HepG2 (cell line): ENCODE results near the gene TTLL4. TPM values are rescaled to one million over a fixed set of nuclear protein-coding genes. Genes with fewer than 3 reads are reported as not detected.
A peak's percentile ranks its signal among the peaks of the same experiment; 100 is the strongest.

Experiments
- NBN ChIP-seq: fragments of 450-650 bp; conservative IDR thresholded peaks from 2 replicates; pipeline ENCODE4 v1.6.1; 2017
- SP1 ChIP-seq, 2 experiments: fragments of 450-650 bp in 1 of 2; sonication (generic) in 1 of 2; formaldehyde crosslinking in 1 of 2; IDR thresholded peaks; 2 replicates each; pipeline versions ENCODE4 v1.4.0 to v1.6.1; 2016 to 2020; ENCODE audit warnings: missing genetic modification reagents in 1 of 2
- ZNF75D ChIP-seq: sonication (generic); formaldehyde crosslinking; IDR thresholded peaks from 2 replicates; pipeline ENCODE4 v1.8.1; 2023; ENCODE audit warnings: missing genetic modification reagents, mild to moderate bottlenecking, borderline replicate concordance
- ZNF772 ChIP-seq: sonication (generic); formaldehyde crosslinking; IDR thresholded peaks from 2 replicates; pipeline ENCODE4 v1.5.0; 2020; ENCODE audit warnings: mild to moderate bottlenecking, missing genetic modification reagents
- polyA plus RNA-seq, 8 experiments: library from polyadenylated mRNA; depleted of rRNA in 3 of 8; stranded (reverse) in 7 of 8; unstranded in 1 of 8; fragments of >200 nt; fragmentation: Illumina TruSeq in 4 of 8; extraction: Trizol in 4 of 8; gene quantifications; 2 replicates each; pipeline versions ENCODE4 v1.2.1 to v1.2.3, GENCODE V29; 2011 to 2016; ENCODE audit warnings: low read depth in 4 of 8, missing spikeins in 1 of 8, mixed read lengths in 1 of 8; ENCODE audit not compliant: insufficient read depth in 1 of 8
- total RNA-seq, 5 experiments: library from RNA; depleted of rRNA; stranded (reverse); fragments of >200 nt; fragmentation: Illumina TruSeq; extraction: Trizol; gene quantifications; 2 replicates each; pipeline ENCODE4 v1.2.3, GENCODE V29; 2016; ENCODE audit warnings: low read depth in 1 of 5
- TF ChIP-seq, protein P1 (sequence below): sonication (generic); formaldehyde crosslinking; IDR thresholded peaks from 2 replicates; pipeline ENCODE4; 2020; ENCODE audit warnings: missing genetic modification reagents, mild to moderate bottlenecking, borderline replicate concordance
- TF ChIP-seq, protein P2 (sequence below): sonication (generic); formaldehyde crosslinking; IDR thresholded peaks from 2 replicates; pipeline ENCODE4 v1.5.0; 2020; ENCODE audit warnings: missing genetic modification reagents
- TF ChIP-seq, protein P3 (sequence below): sonication (generic); formaldehyde crosslinking; IDR thresholded peaks from 2 replicates; pipeline ENCODE4 v1.5.1; 2020; ENCODE audit warnings: missing genetic modification reagents, mild to moderate bottlenecking, borderline replicate concordance
- TF ChIP-seq, protein P4 (sequence below): sonication (generic); formaldehyde crosslinking; IDR thresholded peaks from 2 replicates; pipeline ENCODE4 v1.8.1; 2023; ENCODE audit warnings: mild to moderate bottlenecking, missing genetic modification reagents, borderline replicate concordance
- TF ChIP-seq, protein P5 (sequence below): sonication (generic); formaldehyde crosslinking; IDR thresholded peaks from 2 replicates; pipeline ENCODE4 v1.4.0; 2020; ENCODE audit warnings: missing genetic modification reagents
- TF ChIP-seq, protein P6 (sequence below): conservative IDR thresholded peaks from 2 replicates; pipeline ENCODE4 v1.6.1; 2018; ENCODE audit warnings: missing genetic modification reagents
- TF ChIP-seq, protein P7 (sequence below), 2 experiments: IDR thresholded peaks; 2 replicates each; pipeline ENCODE4 v1.6.1; 2011 to 2012; ENCODE audit warnings: low read length in 2 of 2, borderline replicate concordance in 1 of 2, low read depth in 1 of 2, mild to moderate bottlenecking in 1 of 2, moderate library complexity in 1 of 2

TTLL4 gene
- total and polyA plus RNA-seq, 2 of the 13 experiments (the other 11 are each of a cell fraction or from before 2014, with no cell fraction given): 77.5 to 84.6 TPM

DNA sequence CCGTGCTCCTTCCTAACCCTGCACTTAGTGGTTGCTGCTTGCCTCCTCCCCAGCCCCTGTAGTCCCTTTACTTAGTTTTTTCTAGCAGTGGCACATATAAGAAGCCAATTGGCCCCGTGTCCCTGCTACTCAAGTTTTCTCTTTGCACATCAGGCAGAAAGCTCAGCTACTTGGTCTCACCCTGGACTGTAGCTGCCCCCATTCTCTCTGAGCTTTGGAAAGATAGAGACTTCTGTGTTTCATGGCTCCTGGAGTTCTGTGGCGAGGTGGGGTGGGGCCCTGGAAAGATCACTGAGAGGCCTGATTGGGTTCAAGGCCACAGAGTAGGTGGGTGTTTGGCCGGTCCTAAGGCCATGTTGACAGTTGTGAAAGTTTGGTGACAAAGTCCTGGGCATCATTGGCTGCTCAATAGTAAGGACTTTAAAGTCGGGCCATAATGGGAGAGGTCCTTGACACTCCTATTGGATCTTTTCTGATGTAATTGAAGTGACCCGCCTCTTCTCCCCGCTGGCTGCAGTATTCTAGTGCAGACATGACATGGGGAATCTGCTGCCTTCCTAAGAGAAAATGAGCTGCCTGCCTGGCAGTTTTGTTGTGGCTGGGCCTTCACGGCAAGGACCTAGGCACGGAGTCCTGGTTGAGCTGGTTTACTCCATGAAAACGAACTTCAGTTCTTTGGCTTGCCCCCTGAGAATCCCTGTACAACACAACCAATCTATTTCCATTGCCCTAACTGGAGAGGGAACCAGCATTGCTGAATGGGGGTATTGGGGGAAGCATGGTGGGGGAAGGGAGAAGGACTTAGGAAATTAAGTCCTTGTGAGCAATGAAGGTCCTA lies 45.2 kb downstream of the TTLL4 start (continued):
- TF ChIP-seq, protein P1, sequence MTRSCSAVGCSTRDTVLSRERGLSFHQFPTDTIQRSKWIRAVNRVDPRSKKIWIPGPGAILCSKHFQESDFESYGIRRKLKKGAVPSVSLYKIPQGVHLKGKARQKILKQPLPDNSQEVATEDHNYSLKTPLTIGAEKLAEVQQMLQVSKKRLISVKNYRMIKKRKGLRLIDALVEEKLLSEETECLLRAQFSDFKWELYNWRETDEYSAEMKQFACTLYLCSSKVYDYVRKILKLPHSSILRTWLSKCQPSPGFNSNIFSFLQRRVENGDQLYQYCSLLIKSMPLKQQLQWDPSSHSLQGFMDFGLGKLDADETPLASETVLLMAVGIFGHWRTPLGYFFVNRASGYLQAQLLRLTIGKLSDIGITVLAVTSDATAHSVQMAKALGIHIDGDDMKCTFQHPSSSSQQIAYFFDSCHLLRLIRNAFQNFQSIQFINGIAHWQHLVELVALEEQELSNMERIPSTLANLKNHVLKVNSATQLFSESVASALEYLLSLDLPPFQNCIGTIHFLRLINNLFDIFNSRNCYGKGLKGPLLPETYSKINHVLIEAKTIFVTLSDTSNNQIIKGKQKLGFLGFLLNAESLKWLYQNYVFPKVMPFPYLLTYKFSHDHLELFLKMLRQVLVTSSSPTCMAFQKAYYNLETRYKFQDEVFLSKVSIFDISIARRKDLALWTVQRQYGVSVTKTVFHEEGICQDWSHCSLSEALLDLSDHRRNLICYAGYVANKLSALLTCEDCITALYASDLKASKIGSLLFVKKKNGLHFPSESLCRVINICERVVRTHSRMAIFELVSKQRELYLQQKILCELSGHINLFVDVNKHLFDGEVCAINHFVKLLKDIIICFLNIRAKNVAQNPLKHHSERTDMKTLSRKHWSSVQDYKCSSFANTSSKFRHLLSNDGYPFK (CRISPR knock-in tag): peak; percentile 62; the same call in 1 of the 2 replicates
- TF ChIP-seq, protein P2, sequence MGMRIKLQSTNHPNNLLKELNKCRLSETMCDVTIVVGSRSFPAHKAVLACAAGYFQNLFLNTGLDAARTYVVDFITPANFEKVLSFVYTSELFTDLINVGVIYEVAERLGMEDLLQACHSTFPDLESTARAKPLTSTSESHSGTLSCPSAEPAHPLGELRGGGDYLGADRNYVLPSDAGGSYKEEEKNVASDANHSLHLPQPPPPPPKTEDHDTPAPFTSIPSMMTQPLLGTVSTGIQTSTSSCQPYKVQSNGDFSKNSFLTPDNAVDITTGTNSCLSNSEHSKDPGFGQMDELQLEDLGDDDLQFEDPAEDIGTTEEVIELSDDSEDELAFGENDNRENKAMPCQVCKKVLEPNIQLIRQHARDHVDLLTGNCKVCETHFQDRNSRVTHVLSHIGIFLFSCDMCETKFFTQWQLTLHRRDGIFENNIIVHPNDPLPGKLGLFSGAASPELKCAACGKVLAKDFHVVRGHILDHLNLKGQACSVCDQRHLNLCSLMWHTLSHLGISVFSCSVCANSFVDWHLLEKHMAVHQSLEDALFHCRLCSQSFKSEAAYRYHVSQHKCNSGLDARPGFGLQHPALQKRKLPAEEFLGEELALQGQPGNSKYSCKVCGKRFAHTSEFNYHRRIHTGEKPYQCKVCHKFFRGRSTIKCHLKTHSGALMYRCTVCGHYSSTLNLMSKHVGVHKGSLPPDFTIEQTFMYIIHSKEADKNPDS (CRISPR knock-in tag): peak; percentile 22
- TF ChIP-seq, protein P3, sequence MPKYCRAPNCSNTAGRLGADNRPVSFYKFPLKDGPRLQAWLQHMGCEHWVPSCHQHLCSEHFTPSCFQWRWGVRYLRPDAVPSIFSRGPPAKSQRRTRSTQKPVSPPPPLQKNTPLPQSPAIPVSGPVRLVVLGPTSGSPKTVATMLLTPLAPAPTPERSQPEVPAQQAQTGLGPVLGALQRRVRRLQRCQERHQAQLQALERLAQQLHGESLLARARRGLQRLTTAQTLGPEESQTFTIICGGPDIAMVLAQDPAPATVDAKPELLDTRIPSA (CRISPR knock-in tag): no peak
- TF ChIP-seq, protein P4, sequence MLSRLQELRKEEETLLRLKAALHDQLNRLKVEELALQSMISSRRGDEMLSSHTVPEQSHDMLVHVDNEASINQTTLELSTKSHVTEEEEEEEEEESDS (CRISPR knock-in tag): no peak
- TF ChIP-seq SP1 (IDR thresholded peaks at IDR 0.05) (no peak), SP1 (CRISPR knock-in tag; IDR thresholded peaks at IDR 0.05) (peak; percentile 72), NBN (no peak), ZNF772 (peak; percentile 97; the same call in 1 of the 2 replicates), ZNF75D (CRISPR knock-in tag) (no peak)
- TF ChIP-seq, protein P5, sequence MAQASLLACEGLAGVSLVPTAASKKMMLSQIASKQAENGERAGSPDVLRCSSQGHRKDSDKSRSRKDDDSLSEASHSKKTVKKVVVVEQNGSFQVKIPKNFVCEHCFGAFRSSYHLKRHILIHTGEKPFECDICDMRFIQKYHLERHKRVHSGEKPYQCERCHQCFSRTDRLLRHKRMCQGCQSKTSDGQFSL (CRISPR knock-in tag): peak; percentile 81
- TF ChIP-seq, protein P6, sequence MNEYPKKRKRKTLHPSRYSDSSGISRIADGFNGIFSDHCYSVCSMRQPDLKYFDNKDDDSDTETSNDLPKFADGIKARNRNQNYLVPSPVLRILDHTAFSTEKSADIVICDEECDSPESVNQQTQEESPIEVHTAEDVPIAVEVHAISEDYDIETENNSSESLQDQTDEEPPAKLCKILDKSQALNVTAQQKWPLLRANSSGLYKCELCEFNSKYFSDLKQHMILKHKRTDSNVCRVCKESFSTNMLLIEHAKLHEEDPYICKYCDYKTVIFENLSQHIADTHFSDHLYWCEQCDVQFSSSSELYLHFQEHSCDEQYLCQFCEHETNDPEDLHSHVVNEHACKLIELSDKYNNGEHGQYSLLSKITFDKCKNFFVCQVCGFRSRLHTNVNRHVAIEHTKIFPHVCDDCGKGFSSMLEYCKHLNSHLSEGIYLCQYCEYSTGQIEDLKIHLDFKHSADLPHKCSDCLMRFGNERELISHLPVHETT: peak; percentile 56; the same call in 1 of the 2 replicates
- TF ChIP-seq, protein P7, sequence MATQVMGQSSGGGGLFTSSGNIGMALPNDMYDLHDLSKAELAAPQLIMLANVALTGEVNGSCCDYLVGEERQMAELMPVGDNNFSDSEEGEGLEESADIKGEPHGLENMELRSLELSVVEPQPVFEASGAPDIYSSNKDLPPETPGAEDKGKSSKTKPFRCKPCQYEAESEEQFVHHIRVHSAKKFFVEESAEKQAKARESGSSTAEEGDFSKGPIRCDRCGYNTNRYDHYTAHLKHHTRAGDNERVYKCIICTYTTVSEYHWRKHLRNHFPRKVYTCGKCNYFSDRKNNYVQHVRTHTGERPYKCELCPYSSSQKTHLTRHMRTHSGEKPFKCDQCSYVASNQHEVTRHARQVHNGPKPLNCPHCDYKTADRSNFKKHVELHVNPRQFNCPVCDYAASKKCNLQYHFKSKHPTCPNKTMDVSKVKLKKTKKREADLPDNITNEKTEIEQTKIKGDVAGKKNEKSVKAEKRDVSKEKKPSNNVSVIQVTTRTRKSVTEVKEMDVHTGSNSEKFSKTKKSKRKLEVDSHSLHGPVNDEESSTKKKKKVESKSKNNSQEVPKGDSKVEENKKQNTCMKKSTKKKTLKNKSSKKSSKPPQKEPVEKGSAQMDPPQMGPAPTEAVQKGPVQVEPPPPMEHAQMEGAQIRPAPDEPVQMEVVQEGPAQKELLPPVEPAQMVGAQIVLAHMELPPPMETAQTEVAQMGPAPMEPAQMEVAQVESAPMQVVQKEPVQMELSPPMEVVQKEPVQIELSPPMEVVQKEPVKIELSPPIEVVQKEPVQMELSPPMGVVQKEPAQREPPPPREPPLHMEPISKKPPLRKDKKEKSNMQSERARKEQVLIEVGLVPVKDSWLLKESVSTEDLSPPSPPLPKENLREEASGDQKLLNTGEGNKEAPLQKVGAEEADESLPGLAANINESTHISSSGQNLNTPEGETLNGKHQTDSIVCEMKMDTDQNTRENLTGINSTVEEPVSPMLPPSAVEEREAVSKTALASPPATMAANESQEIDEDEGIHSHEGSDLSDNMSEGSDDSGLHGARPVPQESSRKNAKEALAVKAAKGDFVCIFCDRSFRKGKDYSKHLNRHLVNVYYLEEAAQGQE (IDR thresholded peaks at IDR 0.05; ENCODE audit: borderline replicate concordance in 1 of 2, low read depth in 1 of 2, low read length in 2 of 2): peak in 1 of 2 experiments; percentile 79; a peak in 1 of 4 replicates
